SK-MEL-5 (cell line): ENCODE results near the gene FYCO1. TPM values are rescaled to one million over a fixed set of nuclear protein-coding genes. Genes with fewer than 3 reads are reported as not detected.
"Not testable (repeated sequence)": the region's sequence is repeated elsewhere in the genome, so short reads cannot be mapped to it uniquely, and the experiment has no call there.

Source experiments
- DNase-seq: peaks from one replicate; pipeline ENCODE4 v3.0.0-alpha.2; 2016; ENCODE audit warnings: low read depth, low spot score
- in situ Hi-C: cut with HindIII; loops from 2 replicates; pipeline ENCODE4 v1.10.0; 2016; ENCODE audit warnings: low sequenced_read_pairs, high pct_unique_total_duplicates, low pct_unique_long_range_greater_than_20kb
- total RNA-seq: library from RNA; depleted of rRNA; stranded (reverse); fragments of >200 nt; shearing (Covaris generic); gene quantifications from 2 replicates; pipeline ENCODE4 v1.2.3, GENCODE V29; 2014

The FYCO1 gene
- total RNA-seq, 1 experiment from 2014 or later, result 53.6 TPM

DNA sequence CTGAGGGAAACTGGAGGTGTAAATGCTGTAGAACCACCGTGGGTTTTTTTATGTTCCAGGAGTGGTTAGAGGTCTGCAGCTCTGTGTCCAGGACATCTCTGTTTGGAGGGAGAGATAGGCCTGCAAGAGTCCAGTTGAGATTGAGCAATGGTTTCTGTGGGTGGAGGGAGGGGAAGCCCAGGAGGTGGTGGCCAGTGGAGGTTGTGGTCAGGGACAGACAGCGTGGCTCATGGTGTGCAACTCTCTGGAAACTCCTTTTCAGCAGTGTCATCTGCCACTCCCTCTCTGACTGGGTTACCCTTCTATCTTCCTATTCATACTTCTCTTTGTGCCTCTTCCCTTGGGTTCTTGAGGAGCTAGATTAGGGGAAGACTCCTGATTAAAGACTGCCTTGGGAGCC is 22.1 kb upstream of the FYCO1 start:
- in situ Hi-C loops, result no loop called here
- no peak for DNase-seq

- no peak for DNase-seq
- in situ Hi-C loops, result no loop called here
Observed at GRCh38 chr3:46013316-46014094, 17.9 kb upstream of the FYCO1 start.

DNA sequence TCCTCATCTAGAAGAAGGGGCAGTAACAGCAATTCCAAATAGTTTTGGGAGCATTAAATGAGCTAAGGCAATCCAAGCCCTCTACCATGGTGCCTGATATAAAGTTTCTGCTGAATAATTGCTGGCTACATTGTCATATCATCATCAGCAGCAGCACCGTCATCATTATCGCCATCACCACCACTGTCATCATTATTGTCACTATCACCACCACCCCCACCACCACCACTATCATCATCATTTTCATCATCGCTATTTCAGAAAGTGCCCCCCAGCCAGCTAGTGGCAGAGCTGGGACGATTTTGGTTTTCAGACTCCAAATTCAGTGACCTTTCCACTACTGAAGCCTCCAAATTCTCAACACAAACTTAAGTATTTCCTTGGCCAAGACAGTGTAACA is 16.6 kb upstream of the FYCO1 start:
- no peak for DNase-seq
- in situ Hi-C loops, result no loop called here

DNA sequence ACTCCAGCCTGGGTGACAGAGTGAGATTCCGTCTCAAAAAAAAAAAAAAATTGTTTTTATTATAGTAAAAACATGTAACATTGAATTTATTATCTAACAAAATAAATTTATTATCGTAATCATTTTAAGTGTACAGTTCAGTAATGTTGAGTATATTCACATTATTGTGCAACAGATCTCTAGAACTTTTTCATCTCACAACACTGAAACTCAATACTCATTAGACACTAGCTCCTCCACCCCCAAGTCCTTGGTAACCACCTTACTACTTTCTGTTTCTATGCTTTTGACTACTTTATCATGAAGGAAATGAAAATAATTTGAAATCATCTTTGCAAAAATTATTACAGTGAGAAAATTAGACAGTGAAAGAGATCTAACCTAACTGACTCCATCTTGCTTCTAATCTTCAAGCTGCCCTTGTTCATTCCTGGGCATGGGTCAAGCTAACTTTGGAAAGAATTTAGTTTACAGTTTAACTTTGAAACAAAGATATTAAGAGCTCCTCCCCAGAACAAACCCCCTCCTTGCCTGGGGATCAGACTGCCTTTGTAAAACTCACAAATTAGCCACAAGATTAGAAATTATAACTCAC is 15.0 kb upstream of the FYCO1 start:
- in situ Hi-C loops, result no loop called here
- DNase-seq, result no peak

- in situ Hi-C loops, result no loop called here
- DNase-seq, result no peak
Observed at GRCh38 chr3:46008058-46008457, 12.4 kb upstream of the FYCO1 start.

GRCh38 chr3:46007280-46007679 is 11.7 kb upstream of the FYCO1 start:
- in situ Hi-C loops, result no loop called here
- no peak for DNase-seq

DNA sequence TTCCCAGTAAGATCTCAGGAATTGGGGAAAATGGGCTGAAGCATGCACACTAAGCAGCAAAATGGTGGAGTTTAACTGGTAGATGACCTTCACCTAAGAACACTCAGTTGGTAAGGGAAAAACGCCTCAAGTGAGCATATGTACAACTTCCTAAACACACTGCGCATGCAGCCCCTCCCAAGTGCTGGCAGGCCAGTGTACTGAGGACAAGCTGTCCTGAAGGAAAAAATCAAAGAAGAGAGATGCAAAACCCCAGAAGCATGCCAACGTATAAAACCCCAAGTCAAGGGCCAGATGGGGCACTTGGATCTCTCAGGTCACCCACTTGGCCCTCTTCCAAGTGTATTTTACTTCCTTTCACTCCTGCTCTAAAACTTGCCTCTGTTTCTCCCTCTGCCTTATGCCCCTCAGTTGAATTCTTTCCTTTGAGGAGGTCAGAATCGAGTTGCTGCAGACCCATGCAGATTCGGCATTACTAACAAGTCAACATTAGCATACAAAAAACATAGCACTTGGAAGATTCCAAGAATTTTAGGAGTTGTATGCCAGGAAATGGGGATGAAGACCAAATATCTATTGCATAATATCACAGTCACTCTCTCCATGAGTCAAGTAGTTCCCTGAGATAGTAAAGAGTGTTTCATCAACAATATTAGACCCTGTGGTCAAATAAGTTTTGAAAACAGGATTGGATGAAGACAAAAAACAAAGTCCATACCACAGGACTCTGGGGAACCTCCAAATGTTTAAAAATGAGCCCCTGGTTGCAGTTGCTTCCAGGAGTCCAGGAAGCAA is 10.8 kb upstream of the FYCO1 start:
- in situ Hi-C loops, result no loop called here

DNA sequence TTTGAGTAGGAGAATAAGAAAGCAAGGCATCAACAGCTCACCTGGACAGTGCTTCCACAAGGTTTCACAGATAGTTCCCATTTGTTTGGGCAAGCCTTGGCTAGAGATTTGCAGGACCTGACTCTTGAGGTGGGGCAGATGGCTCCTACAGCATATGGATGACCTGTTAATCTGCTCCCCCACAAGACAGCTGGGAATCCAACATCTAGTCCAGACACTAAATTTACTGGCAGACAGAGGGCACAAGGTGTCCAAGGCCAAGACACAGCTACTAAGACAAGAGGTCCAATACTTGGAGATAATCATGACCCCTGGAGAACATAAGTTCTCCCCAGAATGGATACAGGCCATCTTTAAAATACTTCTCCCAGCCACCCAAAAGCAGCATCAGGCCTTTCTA is 8.1 kb upstream of the FYCO1 start:
- DNase-seq, in situ Hi-C loops: not testable (repeated sequence)

More for the DNA sequence above, 10.8 kb upstream of the FYCO1 start:
- DNase-seq, result no peak

- in situ Hi-C loops, result no loop called here
- DNase-seq, result no peak
Observed at GRCh38 chr3:46001178-46001577, 5.6 kb upstream of the FYCO1 start.

DNA sequence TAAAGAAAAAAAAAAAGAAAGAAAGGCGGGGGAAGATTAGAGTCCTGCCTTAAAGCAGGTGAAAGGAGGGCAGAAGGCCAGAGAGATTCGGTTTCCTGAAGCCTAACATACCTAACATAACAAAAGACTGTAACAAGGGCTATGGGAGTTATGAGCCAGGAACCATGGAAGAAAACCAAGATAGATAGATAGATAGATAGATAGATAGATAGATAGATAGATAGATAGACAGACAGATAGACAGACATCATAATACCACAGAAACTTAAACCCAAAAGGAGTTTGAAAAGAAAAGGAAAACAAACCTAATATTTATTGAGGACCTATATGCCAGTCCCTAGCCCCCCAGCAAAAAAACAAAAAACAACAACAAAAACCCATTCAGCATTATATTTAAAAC is 2.3 kb upstream of the FYCO1 start:
- in situ Hi-C loops, result no loop called here
- no peak for DNase-seq

DNA sequence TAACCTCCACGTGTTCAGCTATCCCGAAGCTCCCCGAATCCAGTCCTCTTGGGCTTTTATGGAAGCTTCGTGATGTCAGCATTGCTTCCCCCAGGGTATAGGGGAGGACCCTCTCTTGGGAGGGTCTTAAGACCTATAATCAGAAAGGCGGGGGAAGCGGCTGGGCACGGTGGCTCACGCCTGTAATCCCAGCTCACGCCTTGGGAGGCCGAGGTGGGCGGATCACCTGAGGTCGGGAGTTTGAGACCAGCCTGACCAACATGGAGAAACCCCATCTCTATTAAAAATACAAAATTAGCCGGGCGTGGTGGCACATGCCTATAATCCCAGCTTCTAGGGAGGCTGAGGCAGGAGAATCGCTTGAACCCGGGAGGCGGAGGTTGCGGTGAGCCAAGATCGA is 1.9 kb upstream of the FYCO1 start:
- DNase-seq, in situ Hi-C loops: not testable (repeated sequence)

GRCh38 chr3:45994419-45995235 is 997 bp downstream of the FYCO1 start:
- no peak for DNase-seq
- in situ Hi-C loops, result no loop called here

DNA sequence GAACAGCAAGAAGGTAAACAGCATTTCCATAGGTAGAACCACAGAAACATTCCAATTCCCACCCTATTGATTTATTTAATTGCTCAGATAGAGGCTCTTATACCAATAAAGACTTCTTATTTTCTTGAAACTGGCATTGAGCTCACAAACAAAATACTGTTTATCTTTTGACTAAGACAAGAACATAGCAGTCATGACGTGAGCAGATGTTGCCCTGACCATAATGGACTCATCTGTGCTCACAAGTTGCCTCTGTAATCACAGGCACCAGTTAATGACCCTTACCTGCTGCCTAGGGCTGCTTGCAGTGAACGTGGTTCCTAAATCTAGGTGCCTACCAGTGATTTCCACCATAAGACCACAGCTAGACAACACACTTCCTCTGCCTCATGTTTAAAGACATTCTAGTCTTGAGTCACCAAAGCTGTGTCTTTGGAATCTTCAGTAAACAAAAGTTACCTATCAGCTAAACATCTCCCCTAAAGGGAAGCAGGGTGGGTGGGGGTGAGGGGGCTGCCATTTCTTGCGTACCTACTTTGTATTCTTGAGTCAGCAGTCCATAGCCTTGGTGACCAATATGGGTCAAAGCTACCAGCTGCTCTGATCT is 2.1 kb downstream of the FYCO1 start:
- in situ Hi-C loops, result no loop called here
- DNase-seq, result no peak

- DNase-seq, result no peak
- in situ Hi-C loops, result no loop called here
Observed at GRCh38 chr3:45992821-45993221, 2.8 kb downstream of the FYCO1 start.

- in situ Hi-C loops, result no loop called here
- DNase-seq, result no peak
Observed at GRCh38 chr3:45992133-45992729, 3.4 kb downstream of the FYCO1 start.

DNA sequence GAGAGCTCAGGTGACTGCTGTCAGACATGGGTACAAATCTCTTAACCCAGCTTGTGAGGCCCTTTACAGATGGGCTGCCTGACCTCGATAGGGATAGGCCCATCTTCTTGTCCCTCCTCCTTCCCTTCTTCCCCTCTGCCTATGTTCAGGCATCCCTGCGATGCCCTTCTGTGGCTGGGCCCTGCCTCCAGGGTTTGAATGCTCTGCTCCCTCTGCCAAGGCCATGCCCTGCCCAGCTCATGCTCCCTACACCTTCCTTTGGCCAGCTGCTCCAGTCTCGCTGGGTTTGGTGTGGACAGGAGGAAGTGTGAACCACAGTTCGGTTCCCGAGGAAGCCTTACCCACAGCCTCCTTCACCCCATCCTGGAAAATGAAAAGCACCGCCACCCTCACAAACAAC is 4.3 kb downstream of the FYCO1 start:
- no peak for DNase-seq
- in situ Hi-C loops, result no loop called here

DNA sequence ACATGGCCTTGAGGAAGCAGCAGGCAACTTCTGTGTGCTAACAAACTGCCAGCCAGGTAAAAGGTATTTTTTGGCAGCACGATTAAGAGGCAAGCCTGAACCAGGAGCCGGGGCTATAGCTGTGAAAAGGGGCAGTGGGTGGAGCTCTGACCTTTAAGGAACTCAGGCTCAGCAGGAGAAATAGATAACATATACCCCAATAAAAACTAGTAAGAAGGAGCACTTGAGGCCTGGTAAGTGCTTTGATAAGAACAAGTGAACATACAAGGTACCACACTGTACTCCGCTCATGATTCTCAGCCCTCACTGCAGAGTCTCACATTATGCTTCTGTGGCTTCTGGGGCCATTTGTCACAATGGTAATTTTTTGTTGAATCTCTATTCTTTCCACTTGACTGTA is 5.4 kb downstream of the FYCO1 start:
- in situ Hi-C loops, result no loop called here
- DNase-seq, result no peak
